GM19468 (cell line): ENCODE data around the gene P2RX7.

Experiments used
- ATAC-seq: cut with Tn5 transposase; IDR thresholded peaks from one replicate; pipeline ENCODE4 v1.9.1; 2021; ENCODE audit warnings: mild to moderate bottlenecking, moderate library complexity, moderate number of reproducible peaks; ENCODE audit not compliant: unreplicated experiment; ENCODE audit errors: extremely low read depth

Gene P2RX7

GRCh38 chr12:121166356-121166755 is 33.7 kb downstream of the P2RX7 start:
- no peak for ATAC-seq

DNA sequence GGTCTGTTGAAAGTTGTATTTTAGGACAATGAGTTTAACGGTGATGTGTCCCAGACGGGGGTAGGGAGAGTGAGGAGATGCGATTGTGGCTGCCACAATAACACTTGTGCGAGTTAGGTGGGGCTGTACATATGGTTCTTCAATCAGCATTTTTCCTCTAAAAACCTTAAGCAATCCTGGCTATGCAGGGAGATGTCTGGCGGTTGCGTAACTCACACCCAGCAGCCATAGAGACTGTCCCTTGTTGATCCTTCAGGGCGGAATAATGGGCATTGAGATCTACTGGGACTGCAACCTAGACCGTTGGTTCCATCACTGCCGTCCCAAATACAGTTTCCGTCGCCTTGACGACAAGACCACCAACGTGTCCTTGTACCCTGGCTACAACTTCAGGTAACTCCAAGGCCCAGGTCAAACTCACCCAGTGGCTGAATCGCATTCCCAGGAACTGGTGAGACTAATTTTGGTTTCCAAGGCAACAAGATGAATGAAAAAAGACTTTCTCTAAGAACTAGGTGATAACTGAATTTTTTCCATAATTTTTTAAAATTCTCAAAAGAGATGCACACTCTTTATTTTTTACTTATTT is 34.6 kb downstream of the P2RX7 start:
- no peak for ATAC-seq

DNA sequence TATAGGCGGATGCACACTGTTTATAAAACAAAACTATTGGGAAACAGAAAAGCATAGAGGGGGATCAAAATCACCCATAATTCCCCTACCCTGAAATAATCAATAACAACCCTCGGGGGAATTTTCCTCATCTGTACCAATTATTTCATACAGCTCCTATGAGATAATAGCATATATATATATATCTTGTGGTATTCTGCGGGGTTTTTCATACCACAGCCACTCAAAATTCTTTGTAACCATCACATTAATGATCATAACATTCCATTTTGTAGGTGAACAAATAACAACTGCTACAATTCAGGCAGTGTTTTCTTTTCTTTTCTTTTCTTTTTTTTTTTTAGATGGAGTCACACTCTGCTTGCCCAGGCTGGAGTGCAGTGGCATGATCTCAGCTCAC is 35.3 kb downstream of the P2RX7 start:
- no peak for ATAC-seq

GRCh38 chr12:121170151-121170550 is 37.5 kb downstream of the P2RX7 start:
- no peak for ATAC-seq

DNA sequence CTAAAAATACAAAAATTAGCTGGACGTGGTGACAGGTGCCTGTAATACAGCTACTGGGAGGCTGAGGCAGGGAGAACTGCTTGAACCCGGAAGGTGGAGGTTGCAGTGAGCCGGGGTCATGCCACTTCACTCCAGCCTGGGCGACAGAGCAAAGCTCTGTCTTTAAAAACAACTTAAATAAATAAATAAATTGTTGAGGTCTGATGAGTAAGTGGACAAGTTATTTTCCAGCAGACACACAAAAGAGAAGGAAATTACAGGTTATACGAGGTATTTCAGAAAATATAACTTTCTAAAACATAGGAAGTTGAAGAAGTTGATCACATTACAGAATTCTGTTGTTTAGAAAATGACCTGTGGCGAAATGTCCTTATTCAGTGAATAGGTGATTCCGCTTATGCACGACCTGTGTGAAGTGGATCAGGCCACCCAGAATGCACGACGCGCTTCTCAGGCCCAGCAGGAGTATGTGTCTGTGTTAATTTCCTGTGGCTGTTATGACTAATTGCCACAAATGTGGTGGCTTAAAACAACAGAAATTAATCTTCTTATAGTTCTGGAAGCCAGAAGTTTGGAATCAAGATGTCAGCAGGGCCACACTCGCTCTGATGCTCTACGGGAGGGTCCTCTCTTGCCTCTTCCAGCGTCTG is 38.1 kb downstream of the P2RX7 start:
- ATAC-seq, result no peak

DNA sequence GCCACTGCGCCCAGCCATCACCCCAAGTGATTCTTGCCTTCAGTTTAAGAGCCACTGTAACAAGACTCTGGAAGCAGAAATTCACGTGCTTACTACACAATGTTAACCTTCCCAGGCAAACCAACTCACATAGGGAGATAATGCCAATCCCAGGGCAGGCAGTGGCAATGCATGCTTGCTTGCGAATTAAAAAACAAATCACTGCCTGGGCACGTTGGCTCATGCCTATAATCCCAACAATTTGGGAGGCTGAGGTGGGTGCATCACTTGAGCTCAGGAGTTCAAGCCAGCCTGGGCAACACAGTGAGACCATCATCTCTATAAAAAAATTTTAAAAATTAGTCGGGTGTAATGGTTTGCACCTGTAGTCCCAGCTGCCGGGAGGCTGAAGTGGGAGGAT is 39.5 kb downstream of the P2RX7 start:
- ATAC-seq, result no peak

DNA sequence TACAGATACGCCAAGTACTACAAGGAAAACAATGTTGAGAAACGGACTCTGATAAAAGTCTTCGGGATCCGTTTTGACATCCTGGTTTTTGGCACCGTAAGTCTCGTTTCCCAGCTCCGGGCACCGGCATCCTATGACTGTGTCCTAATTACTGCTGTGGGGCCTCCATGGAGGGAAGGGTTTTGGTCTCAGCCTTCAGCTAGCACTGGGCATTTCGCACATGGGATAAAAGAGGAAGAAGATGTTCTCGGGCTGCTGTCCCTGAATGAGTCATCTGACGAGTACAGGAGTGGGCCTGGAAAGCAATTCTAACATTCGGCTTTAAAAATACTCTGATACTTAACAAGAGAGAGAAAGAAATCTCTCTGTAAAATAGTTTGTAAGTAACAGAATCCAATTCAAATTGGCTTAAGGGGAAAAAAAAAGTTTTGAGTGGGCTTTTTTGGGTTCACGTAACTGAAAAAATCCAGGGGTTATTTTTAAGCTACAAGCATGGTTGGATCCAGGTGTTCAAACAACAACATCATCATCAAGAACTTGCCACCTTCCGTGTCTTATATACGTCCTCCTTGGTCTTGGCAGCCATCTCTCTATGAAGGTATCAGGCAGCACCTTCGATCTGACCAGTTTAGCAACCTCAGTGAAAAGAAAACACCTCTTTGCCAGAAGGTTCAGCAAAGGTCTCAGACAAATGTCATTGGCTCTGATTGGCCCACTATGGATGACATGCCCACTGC is 42.9 kb downstream of the P2RX7 start:
- no peak for ATAC-seq

GRCh38 chr12:121176826-121177529 is 44.3 kb downstream of the P2RX7 start:
- no peak for ATAC-seq

- ATAC-seq, result no peak
Observed at GRCh38 chr12:121181181-121181580, 48.5 kb downstream of the P2RX7 start.

DNA sequence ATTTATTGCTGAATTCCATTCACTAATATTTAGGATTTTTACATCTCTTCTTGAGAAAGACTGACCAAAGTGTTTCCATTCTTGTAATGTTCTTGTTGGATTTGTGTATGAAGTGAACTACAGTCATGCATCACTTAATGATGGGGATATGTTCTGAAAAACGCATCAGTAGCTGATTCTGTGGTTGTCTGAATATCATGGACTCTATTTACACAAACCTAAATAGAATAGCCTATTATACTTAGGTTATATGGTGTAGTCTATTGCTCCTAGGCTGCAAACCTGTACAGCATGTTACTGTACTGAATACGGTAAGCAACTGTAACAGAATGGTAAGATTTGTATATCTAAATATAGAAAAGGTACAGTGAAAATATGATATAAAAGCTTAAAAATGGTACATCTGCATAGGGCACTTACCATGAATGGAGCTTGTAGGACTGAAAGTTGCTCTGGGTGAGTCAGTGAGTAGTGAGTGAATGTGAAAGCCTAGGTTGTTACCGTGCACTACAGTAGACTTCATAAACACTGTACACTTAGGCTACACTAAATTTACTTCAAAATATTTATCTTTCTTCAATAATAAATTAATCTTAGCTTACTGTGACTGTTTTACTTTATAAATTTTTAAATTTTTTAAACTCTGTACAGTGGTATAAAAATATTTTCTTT is 49.7 kb downstream of the P2RX7 start:
- no peak for ATAC-seq

- no peak for ATAC-seq
Observed at GRCh38 chr12:121184425-121184824, 51.7 kb downstream of the P2RX7 start.

DNA sequence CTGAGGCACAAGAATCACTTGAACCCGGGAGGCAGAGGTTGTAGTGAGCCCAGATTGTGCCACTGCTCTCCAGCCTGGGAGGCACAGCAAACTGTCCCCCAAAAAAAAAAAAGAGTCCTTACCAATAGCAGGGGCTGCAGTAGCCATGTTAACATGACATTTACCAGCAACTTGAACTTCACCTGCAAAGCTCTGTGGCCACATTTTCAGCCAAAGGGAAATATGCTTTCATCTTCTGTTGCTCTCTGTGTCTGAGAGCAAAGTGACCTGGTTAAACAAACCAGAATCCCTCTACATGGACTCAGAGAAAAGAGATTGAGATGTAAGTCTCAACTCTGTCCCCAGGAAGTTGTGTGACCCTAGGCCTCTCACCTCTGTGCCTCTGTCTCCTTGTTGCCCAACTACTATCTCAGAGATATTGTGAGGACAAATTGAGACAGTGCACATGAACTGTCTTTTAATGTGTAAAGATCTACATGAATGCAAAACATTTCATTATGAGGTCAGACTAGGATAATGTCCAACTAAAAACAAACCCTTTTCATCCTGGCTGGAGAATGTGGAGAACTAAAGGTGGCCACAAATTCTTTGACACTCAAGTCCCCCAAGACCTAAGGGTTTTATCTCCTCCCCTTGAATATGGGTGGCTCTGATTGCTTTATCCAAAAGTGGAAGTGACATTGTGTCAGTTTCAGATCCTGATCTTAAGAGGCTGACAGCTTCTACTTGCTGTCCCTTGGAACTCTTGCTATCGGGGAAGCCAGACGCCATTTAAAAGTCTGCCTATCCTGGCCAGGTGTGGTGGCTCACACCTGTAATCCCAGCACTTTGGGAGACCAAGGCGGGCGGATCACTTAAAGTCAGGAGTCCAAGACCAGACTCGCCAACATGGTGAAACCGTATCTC is 52.6 kb downstream of the P2RX7 start:
- ATAC-seq, result no peak

DNA sequence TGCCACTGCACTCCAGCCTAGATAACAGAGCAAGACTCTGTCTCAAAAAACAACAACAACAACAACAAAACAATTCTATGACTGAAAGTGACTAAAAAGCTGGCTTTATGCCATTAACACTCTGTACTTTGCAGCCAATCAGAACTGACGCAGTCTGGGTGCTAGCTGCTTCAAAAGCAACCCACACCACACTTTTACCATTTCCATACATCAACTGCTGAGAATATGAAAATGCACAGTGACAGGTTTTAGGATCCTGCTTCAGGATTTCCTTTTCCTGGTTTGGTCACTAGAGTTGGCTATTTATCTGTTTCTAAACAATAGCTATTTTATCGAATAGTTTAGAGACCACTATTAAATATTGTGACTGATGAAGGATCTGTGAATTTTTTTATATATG is 54.1 kb downstream of the P2RX7 start:
- ATAC-seq, result no peak

DNA sequence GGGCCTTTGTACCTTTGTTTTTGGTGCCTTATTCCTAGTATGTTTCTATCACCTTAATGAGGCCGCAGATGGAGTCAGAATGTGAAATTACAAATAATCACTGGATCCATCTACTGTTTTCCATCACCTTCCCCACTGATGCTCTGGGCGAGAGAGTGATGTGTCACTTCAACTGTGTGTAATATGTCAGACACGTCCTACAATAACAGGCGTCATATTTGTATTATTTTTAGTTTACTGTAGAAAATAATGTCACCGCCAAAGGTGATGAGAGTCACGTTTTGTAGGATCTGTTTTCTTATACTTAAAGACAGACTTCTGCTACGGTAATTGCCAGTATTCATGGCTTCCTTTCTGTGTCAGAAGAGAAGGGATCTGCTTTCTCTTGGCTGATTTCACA is 54.8 kb downstream of the P2RX7 start:
- no peak for ATAC-seq

GRCh38 chr12:121188227-121188626 is 55.6 kb downstream of the P2RX7 start:
- no peak for ATAC-seq

DNA sequence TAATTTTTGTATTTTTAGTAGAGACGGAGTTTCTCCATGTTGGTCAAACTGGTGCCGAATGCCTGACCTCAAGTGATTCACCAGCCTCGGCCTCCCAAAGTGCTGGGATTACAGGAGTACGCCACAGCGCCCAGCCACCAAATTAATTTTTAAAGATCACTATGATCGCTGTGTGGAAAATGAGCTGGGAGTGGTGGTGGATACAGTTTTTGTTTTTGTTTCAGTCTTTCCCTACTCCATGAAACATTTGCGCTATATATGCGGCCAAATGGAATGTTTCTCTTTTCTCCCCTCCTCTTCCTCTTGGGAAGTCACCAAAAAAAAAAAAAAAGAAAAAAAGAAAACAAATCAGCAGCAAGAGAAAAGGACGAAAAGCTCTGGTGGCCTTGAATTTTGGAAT is 56.5 kb downstream of the P2RX7 start:
- no peak for ATAC-seq

- no peak for ATAC-seq
Observed at GRCh38 chr12:121189619-121190155, 57.0 kb downstream of the P2RX7 start.

DNA sequence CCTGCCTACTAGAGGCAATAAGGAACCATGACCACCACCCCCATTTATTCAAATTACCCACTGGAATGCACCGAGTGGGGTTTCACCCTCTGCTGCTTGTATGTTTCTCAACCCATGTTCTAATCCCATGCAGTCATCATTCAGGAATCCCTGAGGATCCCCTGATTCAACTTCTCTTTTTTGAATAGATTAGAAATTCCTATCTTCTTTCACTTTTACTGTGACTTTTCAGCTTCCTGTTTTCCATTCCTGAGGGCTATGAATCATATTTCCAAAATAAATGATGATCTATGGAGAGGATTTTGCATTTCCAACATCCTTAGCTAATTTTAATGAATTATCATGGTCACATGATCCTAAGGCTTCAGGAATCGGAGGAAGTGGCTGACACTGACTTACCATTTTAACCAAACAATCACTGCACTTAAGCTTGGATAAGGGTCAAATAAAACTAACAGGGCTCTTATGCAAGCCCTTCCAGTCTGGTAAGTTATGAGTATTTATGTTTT is 57.9 kb downstream of the P2RX7 start:
- no peak for ATAC-seq

- ATAC-seq, result no peak
Observed at GRCh38 chr12:121191151-121191550, 58.5 kb downstream of the P2RX7 start.
